NCI-H345 (cell line): ENCODE measurements around the gene UBA6.
"Not testable (repeated sequence)": the region's sequence is repeated elsewhere in the genome, so short reads cannot be mapped to it uniquely, and the experiment has no call there.

ENCODE experiments used
- DNase-seq: peaks from one replicate; lab custom pipeline; 2025; lab: John Stamatoyannopoulos, UW

The UBA6 gene

DNA sequence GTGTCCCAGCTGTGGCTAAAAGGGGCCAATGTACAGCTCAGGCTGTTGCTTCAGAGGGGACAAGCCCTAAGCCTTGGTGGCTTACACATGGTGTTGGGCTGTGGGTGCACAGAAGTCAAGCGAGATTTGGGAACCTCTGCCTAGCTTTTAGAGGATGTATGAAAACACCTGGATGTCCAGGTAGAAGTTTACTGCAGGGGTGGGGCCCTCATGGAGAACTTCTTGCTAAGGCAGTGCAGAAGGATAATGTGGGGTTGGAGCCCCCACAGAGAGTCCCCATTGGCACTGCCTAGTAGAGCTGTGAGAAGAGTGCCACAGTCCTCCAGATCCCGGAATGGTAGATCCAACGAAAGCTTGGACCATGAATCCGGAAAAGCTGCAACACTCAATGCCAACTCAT lies 40.5 kb downstream of the UBA6 start:
- no peak for DNase-seq

DNA sequence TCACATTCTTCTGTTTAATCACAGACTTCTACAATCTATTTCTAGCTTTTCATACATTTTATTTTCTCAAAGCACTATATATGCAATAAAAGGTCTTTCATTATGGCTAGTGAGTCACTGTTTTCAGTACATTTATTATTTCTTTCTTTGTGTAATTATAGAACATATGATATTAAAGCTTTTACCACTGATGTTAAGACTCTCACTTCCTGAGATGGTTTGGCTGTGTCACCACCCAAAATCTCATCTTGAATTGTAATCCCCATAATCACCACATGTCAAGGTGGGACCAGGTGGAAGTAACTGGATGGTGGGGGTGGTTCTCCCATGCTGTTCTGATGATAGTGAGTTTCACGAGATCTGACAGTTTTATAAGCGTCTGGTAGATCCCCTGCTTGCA lies 41.9 kb downstream of the UBA6 start:
- no peak for DNase-seq

DNA sequence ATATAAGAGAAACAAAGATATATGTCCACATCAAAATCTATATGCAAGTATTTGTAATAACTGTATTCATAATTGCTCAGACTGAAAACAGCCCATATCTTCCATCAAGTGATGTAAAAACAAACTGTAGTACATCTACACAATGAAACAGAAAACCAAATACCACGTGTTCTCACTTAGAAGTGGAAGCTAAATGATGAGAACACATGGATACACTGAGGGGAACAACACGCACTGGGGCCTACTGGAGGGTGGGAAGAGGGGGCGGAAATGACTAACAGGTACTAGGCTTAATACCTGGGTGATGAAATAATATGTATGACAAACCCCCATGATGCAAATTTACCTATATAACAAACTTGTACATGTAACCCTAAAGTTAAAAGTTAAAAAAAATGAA lies 42.7 kb downstream of the UBA6 start:
- DNase-seq, result no peak

DNA sequence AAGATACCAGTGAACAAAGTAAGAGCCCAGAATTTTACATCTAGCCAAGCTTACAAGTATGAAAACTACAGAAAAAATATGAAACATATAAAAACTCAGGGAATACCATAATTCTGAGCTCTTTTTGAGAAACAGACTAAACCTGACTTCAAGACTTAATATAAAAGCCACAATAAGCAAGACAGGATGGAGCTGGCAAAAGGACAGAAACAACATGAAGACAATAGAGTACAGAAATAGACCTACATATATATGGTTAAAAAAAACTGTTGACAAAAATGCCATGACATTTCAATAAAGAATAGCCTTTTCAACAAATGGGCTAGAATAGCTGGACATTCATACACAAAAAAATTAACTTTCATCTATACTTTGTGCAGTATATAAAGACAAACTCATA lies 49.4 kb downstream of the UBA6 start:
- DNase-seq, result no peak

DNA sequence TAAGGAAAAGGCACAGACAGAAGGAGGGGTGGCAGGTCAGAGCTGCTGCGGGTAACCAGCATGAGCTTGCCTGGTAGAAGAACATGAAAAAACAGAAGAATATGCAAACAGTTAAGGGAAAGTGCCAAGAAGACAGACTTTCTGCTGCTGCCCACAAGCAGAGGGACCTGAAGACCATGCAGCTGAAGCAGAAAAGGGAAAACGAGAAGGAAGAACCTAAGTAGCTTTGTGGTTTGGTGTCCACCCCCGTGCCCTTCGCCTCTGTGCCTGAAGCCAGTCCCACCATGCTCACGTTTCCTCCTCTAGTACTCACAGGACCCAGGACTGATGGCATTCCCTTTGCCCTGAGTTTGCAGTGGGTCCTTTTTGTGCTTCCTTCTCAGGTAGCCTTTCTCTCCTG lies 62.8 kb downstream of the UBA6 start:
- DNase-seq, result no peak

DNA sequence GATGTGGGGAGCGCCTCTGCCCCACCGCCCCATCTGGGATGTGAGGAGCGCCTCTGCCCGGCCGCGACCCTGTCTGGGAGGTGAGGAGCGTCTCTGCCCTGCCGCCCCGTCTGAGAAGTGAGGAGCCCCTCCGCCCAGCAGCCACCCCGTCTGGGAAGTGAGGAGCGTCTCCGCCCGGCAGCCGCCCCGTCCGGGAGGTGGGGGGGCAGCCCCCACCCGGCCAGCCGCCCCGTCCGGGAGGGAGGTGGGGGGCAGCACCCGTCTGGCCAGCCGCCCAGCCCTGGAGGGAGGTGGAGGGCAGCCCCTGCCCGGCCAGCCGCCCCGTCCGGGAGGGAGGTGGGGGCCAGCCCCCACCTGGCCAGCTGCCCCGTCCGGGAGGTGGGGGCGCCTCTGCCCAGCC lies 64.0 kb downstream of the UBA6 start:
- DNase-seq, result not testable (repeated sequence)

DNA sequence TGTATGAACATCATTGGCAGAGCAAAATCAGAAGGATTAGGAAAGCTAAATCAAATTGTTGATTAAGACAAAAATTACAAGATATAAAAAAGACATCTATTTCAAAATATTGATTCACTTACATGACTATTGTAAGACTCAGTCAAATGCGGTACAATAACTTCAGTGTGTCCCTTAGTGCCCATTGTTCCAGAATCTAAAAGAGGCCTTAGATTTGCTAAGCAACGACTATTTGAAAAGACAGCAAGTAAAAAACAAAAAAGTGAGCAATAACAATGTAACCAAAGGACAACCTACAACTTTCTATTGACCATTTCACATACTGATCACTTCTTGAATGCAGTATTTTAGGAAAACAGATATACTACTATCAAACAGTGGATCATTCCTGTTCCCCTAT lies 65.6 kb downstream of the UBA6 start:
- DNase-seq, result no peak

DNA sequence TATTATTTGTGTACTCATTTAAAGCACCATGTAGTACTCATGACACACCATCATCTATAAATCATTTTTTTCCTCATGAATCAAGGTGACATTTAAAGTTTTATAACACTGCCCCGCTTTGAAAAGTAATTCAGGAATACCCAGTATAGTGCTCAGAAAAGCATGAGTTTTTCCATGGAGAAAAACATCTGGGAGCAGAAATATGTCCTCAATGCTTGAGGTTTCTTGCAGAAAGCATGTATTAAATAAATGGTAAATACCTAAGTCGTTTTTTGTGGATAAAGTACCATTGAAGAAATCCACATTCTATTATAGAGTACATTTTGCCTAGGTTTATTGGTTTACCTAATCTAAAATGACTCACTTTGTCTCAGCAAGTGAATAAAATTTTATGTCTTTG lies 66.2 kb downstream of the UBA6 start:
- DNase-seq, result no peak

DNA sequence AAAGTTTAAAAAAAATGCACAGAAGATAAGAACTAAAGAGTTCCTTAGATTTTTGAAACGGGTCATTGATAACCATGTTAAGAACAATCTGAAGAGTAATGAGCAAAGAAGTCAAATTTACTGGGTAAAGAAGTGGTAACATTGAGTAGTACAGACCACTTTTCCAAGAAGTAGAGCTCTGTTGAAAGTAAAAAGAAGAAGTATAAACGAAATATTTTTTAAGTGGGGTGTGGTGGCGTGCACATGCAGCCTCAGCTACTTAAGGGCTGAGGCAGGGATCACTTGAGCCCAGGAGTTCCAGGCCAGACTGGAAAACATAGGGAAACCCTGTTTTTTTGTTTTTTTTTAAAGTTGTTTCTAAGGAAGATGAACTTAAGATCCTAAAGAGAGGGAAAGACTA lies 68.5 kb downstream of the UBA6 start:
- DNase-seq, result no peak

DNA sequence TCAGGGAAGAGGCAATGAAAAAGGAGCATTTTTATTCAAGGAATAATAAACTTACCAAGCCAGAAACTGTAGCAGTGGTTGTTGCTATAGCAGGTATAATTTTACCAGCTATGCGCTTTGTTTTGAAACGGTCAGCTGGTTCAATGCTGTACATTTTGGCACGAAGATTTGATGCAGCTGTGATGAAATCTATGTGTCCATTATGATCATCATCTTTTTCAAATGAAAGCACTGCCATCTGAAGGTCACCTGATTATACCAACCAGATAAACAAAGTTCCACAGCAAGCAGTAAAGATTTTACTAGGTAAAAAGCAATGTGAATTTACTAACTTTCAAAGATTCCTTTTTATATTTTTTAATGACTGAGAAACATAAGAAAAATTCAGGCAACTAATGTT lies 76.0 kb downstream of the UBA6 start:
- no peak for DNase-seq

DNA sequence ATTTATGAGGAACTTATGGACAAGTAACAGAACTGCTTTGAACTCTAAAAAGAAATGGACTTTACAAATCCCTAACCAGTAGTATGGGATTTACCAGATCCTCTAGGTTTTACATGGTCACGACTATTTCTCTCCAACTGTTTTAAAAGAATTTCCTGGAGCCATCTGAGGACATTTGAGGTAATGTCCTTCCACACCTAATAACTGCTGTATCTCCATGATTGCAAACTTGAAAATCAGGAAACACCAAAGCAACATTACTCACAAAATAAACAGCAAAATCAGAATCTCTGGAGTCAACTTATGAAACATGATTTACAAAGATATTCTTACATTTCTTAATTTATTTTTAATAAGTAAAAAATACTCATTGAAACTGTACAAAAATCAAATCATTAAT lies 84.5 kb downstream of the UBA6 start:
- DNase-seq, result no peak

DNA sequence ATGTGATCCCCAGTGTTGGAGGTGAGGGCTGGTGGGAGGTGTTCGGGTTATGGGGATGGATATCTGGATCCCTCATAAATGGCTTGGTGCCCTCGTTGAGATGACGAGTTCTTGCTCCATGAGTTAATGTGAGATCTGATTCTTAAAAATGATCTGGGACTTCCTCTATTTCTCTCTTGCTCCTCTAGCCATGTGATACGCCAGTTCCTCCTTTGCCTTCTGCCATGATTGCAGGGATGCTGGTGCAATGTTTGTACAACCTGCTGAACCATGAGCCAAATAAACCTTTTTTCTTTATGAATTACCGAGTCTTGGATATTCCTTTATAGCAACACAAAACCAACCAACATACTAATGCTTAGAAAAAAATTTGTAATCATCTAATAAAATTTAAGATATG lies 85.8 kb downstream of the UBA6 start:
- DNase-seq, result no peak

DNA sequence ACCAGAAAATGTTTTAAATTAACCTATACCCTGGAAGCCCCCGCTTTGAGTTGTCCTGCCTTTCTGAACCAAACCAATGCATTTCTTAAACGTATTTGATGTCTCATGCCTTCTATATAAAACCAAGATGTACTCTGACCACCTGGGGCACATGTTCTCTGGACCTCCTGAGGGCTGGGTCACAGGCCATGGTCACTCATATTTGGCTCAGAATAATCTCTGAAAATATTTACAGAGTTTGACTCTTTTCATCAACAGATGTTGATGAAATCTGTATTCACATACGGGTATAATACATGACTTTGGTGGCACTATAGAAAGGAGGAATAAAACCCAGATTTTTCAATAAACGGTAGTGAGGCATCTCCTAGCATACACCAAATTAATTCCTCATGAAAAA lies 86.8 kb downstream of the UBA6 start:
- no peak for DNase-seq

DNA sequence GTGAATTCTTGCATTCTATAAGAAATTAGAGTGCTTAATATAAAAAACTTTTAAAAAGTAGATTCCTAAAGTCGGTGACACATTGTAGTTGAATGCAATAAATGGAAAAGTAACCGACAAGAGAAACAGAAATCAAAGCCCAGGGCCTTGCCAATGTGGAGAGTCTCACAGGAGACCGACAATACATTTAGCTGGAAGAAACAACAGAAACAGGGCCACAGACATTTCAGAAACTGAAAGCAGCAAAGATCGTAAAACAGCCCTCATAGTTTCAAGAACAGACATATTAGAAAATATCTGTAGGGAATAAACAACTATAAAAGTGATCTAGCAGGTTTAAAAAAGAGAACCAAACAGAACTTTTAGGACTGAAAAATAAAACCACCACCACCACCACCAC lies 92.9 kb downstream of the UBA6 start:
- no peak for DNase-seq

DNA sequence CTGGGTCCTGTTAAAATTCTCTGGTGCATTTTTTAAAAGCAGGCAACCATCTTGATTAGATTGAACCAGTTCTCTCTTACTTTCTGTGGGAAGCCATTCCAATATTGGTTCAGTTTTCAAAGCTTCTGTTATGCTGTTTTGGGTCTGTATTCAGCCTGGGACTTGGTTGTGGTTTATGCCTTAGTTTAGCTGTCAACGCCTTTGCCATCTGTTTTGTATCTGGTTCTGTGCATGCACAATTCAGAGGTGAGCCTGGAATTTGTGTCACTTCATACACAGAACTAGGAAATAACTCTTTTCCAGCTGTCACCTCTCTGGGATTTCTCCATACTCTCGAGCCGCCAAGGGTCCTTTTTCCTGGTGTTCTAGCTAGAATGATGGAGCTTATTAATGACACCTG lies 96.2 kb downstream of the UBA6 start:
- DNase-seq, result no peak

DNA sequence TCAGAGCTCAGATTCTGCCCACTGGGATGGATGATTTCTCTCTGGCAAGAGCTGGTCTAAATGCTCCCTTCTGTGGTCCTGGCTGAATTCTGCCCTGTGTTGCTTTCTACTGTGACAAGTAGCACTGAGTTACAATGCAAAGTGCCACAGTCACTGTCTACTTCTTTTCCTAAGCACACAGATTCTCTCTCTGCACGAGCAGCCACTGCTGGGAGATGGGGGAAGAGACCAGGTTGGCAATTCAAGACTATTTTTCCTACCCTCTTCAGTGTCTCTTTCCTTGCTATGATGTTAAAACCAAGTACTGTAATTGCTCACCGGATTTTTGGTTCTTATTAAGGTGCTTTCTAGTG lies 97.0 kb downstream of the UBA6 start:
- DNase-seq, result no peak

DNA sequence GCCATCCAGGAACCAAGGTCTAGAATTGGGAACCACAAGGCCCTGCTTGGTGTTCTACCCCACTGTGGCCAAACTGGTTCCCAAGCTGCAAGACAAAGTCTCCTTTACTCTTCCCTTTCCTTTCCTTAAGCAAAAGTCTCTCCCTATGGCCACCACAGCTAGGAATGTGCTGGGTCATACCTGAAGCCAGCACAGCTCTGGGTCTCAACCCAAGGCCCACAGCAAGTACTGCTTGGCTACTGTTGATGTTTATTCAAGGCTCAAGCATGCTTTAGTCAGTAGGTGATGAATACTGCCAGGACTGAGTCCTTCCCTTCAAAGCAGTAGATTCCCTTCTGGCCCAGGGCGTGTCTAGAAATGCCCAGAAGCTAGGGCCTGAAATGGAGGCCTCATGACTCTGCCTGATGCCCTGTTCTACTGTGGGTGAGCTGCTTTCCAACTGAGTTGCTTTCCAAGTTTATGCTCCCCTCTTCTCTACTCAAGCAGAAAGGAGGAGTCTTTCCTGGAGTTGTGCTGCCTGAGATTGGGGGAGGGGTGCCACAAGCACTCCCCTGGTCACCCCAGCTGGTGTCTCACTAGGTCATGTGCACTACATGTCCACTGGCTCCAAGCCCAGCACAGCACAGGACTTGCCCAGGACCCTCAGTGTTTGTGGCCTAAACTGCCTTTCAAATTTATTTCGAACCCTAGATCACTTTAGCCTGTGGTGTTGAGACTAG lies 97.5 kb downstream of the UBA6 start:
- no peak for DNase-seq

DNA sequence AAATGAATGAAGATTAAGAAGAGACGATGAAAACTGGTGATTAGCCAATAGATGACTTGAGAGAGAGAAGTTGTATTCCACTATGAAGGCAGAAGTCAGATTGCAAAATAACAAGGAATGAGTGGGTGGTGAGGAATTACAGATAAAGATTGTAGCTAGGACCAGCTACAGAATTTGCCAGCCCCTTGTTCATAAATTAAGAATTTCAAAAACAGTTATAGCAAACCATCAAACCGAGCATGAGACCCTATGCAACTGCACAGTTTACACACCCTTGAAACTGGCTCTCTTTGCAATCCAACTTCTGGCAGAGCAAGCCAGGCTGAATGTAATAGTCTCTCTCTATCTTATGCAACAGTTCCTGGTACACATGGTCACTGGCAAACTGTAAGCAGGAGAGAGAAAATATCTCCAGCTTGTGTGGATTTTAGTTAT lies 107.2 kb downstream of the UBA6 start:
- DNase-seq, result no peak

DNA sequence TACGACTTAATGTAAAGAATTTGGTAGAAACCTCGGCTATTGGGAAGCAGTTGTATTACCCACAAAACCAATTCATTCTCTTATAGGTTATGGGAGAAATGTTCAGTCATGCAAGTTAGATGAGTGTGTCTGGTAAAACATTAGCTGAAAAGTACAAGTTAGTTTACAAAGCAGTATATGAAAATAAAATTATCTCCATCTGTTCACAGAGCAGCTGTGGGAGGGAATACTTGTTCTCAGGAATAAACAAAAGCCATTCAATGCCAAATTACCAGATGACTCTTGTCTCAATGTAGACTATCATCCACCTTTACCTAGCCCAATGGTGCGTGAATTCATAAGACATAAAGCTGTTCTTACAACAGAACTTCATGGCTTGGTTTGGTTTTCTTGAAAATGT lies 113.8 kb downstream of the UBA6 start:
- no peak for DNase-seq

DNA sequence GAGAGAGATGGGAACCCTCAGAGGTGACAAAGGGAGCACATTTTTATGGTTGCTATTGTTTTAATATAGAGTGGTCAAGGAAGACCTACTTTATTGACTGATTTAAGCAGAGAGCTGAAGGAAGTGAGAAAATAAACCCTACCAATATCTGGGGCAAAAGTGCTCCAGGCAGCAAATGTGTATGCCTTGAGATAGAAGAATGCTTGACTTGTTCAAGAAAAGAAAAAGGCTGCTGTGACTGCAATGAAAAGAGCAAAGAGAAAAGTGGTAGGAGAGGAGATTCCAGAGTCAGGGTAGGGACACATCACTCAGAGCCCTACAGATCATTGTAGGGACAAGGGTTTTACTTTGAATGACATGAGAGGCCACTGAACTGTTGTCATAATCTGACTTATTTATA lies 116.5 kb downstream of the UBA6 start:
- no peak for DNase-seq

DNA sequence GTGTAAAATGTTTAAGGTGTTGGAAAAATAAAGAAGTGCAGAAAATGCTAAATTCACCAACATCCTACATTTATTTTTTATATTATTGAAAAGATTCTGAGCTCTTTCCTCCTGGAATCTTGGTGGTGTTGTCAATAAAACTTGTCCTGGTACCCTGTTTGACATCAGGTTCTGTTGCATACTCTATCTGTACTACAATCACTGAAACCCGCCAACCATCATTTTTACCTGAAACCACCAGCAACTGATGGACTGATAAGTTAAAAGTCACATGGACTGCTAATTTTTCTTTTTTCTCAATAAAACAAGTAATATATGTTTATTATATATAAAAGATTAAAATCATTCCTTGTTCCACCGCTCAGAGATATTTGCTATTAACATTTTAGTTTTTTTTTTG lies 119.0 kb downstream of the UBA6 start:
- no peak for DNase-seq

DNA sequence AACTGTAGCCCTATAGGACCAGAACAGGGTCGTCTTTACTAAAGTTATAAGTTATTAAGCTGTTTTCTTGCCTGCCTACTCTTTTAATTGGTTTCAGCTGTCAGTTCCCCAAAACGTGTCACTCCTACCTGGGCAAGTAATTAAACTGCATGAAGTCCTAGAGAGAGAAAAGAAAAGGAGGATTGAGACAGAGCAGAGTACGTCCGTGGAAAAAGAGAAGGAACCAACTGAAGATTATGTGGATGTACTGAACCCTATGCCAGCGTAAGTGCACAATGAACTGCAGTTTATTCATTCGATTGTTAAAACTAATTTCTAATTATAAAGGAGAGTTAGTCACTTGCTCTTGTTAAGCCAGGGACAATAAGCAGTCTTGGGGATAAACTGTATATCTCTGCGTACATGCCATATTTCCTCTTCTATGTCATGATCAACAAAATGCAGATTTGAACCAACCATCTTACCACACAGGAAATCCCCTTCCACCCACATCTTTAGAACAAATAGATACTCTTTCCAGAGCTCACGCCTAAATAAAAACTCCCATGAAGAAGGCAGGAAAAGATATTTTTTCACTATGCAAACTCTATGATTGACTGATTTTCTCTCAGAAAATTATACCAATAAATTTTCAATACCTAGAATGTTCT lies 119.6 kb downstream of the UBA6 start:
- DNase-seq, result no peak

DNA sequence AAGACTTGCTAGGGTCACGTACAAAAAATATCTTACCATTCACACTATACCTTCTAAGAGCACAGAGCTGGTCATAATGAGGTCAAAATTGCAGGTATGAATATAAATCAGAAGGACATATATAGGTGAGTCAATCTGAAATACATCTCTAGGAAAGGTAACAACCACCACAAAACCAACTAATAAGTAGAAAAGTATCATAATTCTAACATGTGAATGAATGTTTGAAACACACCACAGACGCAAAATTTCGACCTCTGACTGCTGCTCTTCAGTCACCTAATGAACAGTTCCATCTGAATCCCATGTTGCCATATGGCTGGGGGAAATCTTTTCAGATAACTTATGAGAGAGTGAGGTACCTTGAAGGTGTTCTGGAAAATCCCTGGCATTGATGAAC lies 120.4 kb downstream of the UBA6 start:
- no peak for DNase-seq

DNA sequence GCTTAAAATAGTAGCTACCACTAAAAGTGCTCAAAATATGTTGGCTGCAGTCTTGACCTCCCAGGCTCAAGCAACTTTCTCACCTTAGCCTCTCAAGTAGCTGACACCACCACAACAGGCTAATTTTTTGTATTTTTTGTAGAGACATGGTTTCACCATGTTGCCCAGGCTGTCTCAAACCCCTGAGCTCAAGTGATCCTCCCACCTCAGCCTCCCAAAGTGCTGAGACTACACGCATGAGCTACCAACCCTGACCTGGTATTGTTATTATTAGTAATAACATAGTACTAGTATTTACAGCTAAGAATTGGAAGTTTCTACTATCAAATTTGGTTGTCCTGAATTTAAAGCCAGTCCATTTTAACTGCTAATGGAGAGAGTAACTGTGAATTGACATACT lies 124.4 kb downstream of the UBA6 start:
- no peak for DNase-seq
